Skin epidermis (tissue), 12 donors: Measurements from ENCODE around the gene PRKD1.

ENCODE experiments used
- H3K27ac ChIP-seq, 21 experiments: fragments of 200-600 bp; sonication (generic) in 11 of 21; one replicate each; pipeline ENCODE4 v1.5.0; 2020; ENCODE audit warnings: mild to moderate bottlenecking in 3 of 21, inconsistent platforms in 2 of 21, moderate library complexity in 2 of 21
- H3K4me3 ChIP-seq, 7 experiments: fragments of 200-600 bp; sonication (generic) in 2 of 7; one replicate each; pipeline ENCODE4 v1.5.0; 2020; ENCODE audit warnings: inconsistent platforms in 2 of 7, mild to moderate bottlenecking in 2 of 7, moderate library complexity in 1 of 7

Gene PRKD1

DNA sequence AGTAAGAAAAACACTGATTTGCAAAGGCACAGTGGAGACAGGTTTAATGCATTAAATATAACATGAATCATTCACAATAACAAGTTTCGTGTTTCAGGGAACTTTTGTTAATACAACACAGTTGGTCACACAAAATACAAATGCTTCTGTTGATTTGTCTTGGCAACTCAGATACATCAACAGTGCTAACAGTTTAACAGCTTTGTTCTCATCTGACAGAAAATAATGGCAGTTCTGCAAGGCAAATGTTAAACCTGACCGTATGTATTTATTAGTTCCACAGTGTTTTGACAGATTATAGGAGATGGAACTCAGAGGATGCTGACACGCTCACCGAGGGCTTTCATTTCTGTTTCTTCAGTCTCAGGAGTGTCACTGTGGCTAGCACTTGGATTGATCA is 350.7 kb downstream of the PRKD1 start:
- Histone ChIP-seq H3K27ac (no peak overlapping the region), H3K4me3 (no peak overlapping the region)

DNA sequence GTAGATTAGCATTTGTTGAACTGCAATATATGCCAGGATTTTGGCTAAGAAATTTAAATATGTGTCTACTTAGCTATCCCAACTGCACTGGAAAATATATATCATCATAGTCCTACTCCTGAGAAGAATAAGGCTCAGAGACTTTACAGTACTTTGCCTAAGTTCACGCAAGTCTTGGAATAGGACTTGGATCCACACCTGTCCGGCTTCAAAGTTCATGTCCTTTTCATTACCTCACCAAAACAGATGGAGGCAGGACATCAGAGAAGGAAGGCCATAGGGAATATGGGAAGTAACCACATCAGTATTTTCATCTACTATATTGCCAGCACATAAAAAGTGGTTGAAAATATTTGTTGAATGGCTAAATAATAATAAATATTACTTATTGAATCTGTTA is 358.5 kb downstream of the PRKD1 start:
- no peak overlapping the region for H3K4me3 ChIP-seq
- H3K27ac ChIP-seq, result no peak overlapping the region

DNA sequence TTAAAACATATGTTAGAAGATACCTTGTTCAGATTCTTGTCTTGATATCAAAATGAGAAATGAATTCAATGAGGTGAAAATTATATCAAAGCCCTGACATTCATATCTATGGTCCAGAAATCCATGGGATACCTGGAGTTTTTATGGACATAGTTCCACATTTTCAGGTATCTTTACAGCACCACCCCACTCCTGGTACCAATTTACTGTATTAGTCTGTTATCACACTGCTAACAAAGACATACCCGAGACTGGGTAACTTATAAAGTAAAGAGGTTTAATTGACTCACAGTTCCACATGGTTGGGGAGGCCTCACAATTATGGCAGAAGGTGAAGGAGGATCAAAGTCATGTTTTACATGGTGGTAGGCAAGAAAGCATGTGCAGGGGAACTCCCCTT is 361.5 kb downstream of the PRKD1 start:
- H3K4me3 ChIP-seq, result no peak overlapping the region
- no peak overlapping the region for H3K27ac ChIP-seq

DNA sequence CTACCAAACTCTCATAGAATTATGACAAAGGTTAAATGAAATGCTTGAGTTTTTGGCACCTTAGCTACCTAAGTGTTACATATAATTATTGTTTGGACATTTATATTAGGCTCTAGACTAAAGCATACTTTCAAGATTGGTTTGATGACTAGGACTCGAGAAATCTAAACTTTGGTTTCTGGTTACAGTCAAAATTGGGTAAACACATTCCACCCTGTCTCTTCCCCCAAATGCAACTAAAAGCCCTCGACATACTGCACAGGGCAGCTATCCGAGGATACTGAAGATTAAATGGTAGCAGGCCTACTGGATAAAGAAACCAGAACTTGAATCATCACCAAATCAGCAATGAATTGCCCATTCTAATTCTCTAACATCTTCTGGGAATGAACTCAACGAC is 369.1 kb downstream of the PRKD1 start:
- no peak overlapping the region for H3K27ac ChIP-seq

DNA sequence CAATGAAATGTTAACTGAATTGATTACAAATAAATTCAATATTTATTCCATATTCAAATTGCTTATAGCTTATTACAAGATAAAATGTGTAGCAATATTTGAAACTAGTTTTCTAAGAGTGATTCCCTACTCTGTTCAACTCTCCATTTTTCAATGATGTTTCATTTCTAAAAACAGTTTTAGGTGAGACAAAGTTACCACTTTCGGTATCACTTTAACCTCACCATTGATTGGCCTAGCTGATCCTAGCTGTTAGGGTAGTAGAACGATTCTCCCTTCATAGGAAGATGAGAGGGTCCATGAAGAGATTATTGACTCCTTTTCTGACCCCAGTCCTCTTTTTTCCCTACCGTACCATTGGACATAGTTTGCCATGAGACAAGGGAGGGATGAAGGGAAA is 373.3 kb downstream of the PRKD1 start:
- Histone ChIP-seq H3K27ac (no peak overlapping the region), H3K4me3 (no peak overlapping the region)

More for the DNA sequence above, 369.1 kb downstream of the PRKD1 start:
- H3K4me3 ChIP-seq, result no peak overlapping the region

DNA sequence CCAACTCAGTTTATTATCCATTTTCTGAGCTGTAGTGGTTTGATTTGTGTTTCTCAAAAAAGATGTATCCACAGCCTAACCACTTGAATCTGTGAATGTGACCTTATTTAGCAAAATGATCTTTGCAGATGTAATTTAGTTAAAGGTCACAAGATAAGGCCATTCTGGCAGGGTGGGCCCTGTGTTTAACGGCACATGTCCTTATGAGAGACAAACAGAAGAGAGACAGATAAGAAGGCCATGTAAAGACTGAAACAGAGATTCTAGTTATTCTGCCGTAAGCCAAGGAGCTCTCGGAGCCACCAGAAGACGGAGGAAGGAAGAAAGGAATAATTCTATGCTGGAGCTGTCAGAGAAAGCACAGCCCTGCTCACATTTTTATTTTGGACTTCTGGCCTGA is 374.2 kb downstream of the PRKD1 start:
- no peak overlapping the region for H3K27ac ChIP-seq
- no peak overlapping the region for H3K4me3 ChIP-seq

DNA sequence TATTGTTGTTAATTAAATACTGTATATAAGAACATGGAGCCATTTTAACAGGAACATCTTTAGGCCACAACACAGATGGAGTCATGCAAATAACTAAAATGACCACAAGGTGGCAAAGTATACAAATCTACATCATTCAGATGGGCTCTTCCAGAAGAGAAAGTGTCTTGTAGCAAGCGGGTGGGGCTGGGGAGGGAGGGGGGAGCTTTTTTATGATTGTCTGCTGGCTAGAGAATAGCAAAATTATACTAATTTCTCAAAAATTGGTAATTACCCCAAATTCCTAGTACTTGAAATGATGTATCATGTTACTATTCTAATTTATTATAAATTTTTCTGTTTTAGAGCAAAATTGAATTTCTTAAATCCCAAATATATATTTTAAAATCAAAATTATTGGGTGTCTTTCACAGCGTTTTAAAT is 378.7 kb downstream of the PRKD1 start:
- H3K27ac ChIP-seq, result no peak overlapping the region
- H3K4me3 ChIP-seq, result no peak overlapping the region

DNA sequence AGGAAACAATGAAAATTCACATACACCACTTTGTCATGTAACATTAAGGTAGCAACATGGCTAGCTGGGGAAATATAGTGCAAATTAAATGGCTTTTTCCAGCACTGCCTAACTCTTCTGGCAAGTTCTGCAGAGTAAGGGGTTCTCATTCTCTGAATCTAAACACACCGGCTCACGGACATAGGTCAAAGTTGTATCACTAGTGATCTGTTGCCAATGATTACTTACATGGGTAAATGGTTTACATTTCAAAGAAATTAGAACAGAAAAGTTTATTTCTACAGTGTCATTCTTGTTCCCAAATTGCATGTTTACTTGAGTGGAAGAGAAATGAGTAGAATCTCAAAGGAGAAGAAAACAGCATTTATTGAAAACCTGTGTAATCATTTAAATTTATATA is 381.9 kb downstream of the PRKD1 start:
- no peak overlapping the region for H3K27ac ChIP-seq
- no peak overlapping the region for H3K4me3 ChIP-seq

DNA sequence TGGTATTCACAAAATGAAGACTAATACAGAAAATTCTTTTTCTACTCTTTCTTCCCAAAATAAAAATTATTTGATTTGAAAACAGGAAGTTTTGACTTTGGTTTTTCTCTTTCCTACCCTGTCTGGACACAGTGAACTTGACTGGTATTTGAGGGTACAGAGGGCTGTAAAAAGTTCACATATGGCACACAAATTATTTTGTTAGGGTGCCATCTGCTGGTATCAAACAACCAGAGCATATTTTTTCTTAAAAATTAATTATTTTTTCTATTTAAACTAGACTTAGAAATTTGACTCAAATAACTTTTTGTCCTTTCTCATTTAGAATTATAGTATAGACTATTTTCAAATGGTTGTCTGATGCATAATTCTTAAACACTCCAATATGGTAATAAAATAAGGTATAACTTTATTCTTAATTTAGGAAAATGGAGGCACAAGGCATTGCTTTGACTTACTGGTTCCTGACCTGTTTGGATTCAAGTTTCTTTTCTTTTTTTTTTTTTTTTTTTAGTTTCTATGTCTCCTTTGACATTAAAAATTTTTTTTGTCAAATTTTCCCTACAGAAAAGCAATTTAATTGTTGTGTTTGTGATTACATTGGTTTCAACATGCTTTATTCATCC is 390.6 kb downstream of the PRKD1 start:
- Histone ChIP-seq H3K4me3 (no peak overlapping the region), H3K27ac (no peak overlapping the region)

DNA sequence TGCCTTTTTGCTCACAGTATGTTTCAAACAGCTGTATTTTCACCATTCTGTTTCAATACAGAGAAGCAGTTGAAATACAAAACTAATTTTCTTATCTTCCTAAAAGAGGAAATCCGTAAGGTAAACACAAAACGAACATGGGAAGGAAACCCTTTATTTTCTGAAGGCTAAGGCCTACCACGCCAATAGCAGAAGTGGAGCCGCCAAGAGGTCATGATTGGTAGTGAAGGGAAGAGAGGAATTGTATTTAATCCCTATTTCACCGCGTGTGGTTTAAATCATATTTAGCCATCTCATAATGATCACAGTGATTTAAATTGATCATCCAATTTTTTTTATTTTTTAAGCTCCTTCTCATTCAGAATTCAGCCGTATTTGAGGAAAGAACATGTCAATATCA is 398.2 kb downstream of the PRKD1 start:
- no peak overlapping the region for H3K27ac ChIP-seq
- H3K4me3 ChIP-seq, result no peak overlapping the region

DNA sequence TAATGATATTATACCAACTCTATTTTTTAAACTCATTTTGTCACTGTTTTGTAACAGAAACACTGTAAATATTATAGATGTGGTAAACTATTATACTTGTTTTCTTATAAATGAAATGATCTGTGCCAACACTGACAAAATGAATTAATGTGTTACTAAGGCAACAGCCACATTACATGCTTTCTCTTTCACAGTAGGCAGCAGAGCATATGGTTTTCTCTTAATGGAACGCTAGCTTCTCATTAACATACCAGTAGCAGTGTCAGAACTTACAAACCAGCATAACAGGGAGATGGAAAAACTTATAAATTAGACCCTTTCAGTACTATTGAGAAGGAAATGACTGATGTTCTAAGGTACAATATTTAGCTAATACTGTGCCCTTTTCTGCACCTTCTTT is 398.8 kb downstream of the PRKD1 start:
- no peak overlapping the region for H3K4me3 ChIP-seq
- no peak overlapping the region for H3K27ac ChIP-seq

DNA sequence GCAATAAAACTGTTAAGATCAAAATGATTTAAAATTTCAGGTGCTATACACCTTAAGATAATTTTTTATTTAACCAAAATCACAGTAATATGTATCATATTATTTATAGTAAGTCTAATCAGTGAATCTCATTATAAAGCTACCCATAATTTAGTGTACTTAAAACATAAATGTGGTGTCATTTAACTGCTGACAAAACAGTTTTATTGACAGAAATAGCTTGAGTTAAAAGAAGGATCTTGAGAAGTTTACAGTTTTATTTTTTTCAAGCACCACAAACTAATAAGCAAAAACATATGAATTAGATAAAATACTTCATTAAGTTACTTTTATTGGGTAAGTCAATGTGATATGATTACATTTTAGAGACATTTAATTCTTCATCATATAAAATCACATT is 400.4 kb downstream of the PRKD1 start:
- no peak overlapping the region for H3K27ac ChIP-seq

More for the DNA sequence above, 400.4 kb downstream of the PRKD1 start:
- no peak overlapping the region for H3K4me3 ChIP-seq
